ENCODE measurements around the gene ST14.

DNA sequence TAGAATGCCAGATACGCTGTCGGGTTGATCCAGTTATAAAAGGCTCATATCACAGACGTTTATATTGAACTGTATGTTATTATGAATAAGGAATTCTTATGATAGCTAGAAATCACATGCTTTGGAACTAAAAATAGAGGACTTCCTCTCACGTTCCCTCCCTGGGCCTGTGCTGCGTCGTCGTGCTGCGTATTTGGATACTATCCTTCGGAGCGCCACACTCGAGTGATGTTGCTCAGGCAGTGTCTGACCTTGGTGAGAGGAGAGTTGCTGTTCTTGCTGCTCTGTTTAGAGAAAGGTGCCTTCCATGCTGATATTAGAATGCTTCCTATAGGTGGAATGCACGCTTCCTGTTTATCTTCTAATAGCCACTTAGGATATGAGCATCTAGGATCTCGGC, 20.2 kb upstream of the ST14 start:
- no peak for TF ChIP-seq EZH2 (IDR thresholded peaks at IDR 0.05; ENCODE audit: low read length)
- TF ChIP-seq, protein P1, sequence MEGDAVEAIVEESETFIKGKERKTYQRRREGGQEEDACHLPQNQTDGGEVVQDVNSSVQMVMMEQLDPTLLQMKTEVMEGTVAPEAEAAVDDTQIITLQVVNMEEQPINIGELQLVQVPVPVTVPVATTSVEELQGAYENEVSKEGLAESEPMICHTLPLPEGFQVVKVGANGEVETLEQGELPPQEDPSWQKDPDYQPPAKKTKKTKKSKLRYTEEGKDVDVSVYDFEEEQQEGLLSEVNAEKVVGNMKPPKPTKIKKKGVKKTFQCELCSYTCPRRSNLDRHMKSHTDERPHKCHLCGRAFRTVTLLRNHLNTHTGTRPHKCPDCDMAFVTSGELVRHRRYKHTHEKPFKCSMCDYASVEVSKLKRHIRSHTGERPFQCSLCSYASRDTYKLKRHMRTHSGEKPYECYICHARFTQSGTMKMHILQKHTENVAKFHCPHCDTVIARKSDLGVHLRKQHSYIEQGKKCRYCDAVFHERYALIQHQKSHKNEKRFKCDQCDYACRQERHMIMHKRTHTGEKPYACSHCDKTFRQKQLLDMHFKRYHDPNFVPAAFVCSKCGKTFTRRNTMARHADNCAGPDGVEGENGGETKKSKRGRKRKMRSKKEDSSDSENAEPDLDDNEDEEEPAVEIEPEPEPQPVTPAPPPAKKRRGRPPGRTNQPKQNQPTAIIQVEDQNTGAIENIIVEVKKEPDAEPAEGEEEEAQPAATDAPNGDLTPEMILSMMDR (optimal IDR thresholded peaks at IDR 0.05 in 1 of 3, IDR thresholded peaks at IDR 0.05 in 1 of 3, conservative IDR thresholded peaks at IDR 0.05 in 1 of 3; ENCODE audit: extremely low read depth in 1 of 3, insufficient read depth in 2 of 3, low read length in 3 of 3) = no peak

Data from keratinocyte (primary cell).